HEK293T (cell line): ENCODE measurements around the gene CDC26.

Experiments
- BHLHE40 ChIP-seq: fragments of 450-650 bp; IDR thresholded peaks from 2 replicates; pipeline ENCODE4 v1.6.1; 2016; ENCODE audit warnings: mild to moderate bottlenecking, moderate library complexity, borderline replicate concordance
- ELF4 ChIP-seq: fragments of 450-650 bp; IDR thresholded peaks from 2 replicates; pipeline ENCODE4 v1.6.1; 2017; ENCODE audit warnings: antibody characterized with exemption
- FOXA1 ChIP-seq: fragments of 450-650 bp; IDR thresholded peaks from 2 replicates; pipeline ENCODE4 v1.6.1; 2016; ENCODE audit warnings: mild to moderate bottlenecking
- FOXK2 ChIP-seq: fragments of 450-650 bp; IDR thresholded peaks from 2 replicates; pipeline ENCODE4 v1.6.1; 2016; ENCODE audit warnings: mild to moderate bottlenecking
- HDGF ChIP-seq: fragments of 450-650 bp; IDR thresholded peaks from 2 replicates; pipeline ENCODE4 v1.6.1; 2017; ENCODE audit warnings: antibody characterized with exemption, borderline replicate concordance
- L3MBTL2 ChIP-seq: fragments of 450-650 bp; conservative IDR thresholded peaks from 2 replicates; pipeline ENCODE4 v1.6.1; 2016; ENCODE audit warnings: mild to moderate bottlenecking
- PKNOX1 ChIP-seq: fragments of 450-650 bp; IDR thresholded peaks from 2 replicates; pipeline ENCODE4 v1.6.1; 2016
- SP1 ChIP-seq: fragments of 450-650 bp; IDR thresholded peaks from 2 replicates; pipeline ENCODE4 v1.6.1; 2017
- SUZ12 ChIP-seq: fragments of 450-650 bp; IDR thresholded peaks from 2 replicates; pipeline ENCODE4 v1.6.1; 2016; ENCODE audit warnings: mild to moderate bottlenecking
- TARDBP ChIP-seq: fragments of 450-650 bp; IDR thresholded peaks from 2 replicates; pipeline ENCODE4 v1.6.1; 2016
- ZNF384 ChIP-seq: fragments of 450-650 bp; IDR thresholded peaks from 2 replicates; pipeline ENCODE4 v1.6.1; 2016

GRCh38 chr9:113313261-113313660, 37.9 kb upstream of the CDC26 start:
- TF ChIP-seq SUZ12 (no peak), HDGF (no peak), BHLHE40 (no peak), FOXA1 (no peak), TARDBP (no peak), ZNF384 (no peak), PKNOX1 (no peak), ELF4 (no peak), SP1 (no peak), FOXK2 (no peak), L3MBTL2 (no peak)
